Measurements from ENCODE around the gene PLA2G4A.
A peak's percentile ranks its signal among the peaks of the same experiment; 100 is the strongest.

Gene PLA2G4A

GRCh38 chr1:186897008-186897407 is 68.3 kb downstream of the PLA2G4A start:
- DNase-seq (ENCODE audit: low read depth): no peak
- TF ChIP-seq CTCF (IDR thresholded peaks at IDR 0.05; ENCODE audit: low read depth, low read length, missing control alignments): no peak

GRCh38 chr1:186899577-186899976 is 70.8 kb downstream of the PLA2G4A start:
- no peak overlapping the region for H3K4me3 ChIP-seq (ENCODE audit: low read depth, low read length)
- peak; percentile 30 for DNase-seq (ENCODE audit: low read depth)
- TF ChIP-seq CTCF (IDR thresholded peaks at IDR 0.05; ENCODE audit: low read depth, low read length, missing control alignments): no peak

More at GRCh38 chr1:186897008-186897407, 68.3 kb downstream of the PLA2G4A start:
- no peak overlapping the region for H3K4me3 ChIP-seq (ENCODE audit: low read depth, low read length)

GRCh38 chr1:186899977-186900376 is 71.2 kb downstream of the PLA2G4A start:
- no peak for TF ChIP-seq CTCF (IDR thresholded peaks at IDR 0.05; ENCODE audit: low read depth, low read length, missing control alignments)
- DNase-seq (ENCODE audit: low read depth): no peak
- no peak overlapping the region for H3K4me3 ChIP-seq (ENCODE audit: low read depth, low read length)

- H3K4me3 ChIP-seq (ENCODE audit: low read depth, low read length): no peak overlapping the region
- DNase-seq (ENCODE audit: low read depth): no peak
- no peak for TF ChIP-seq CTCF (IDR thresholded peaks at IDR 0.05; ENCODE audit: low read depth, low read length, missing control alignments)
Measured at GRCh38 chr1:186900539-186901237, 71.9 kb downstream of the PLA2G4A start.

- no peak for TF ChIP-seq CTCF (IDR thresholded peaks at IDR 0.05; ENCODE audit: low read depth, low read length, missing control alignments)
- no peak overlapping the region for H3K4me3 ChIP-seq (ENCODE audit: low read depth, low read length)
- no peak for DNase-seq (ENCODE audit: low read depth)
Measured at GRCh38 chr1:186901631-186902030, 72.9 kb downstream of the PLA2G4A start.

- DNase-seq (ENCODE audit: low read depth): no peak
- no peak for TF ChIP-seq CTCF (IDR thresholded peaks at IDR 0.05; ENCODE audit: low read depth, low read length, missing control alignments)
- no peak overlapping the region for H3K4me3 ChIP-seq (ENCODE audit: low read depth, low read length)
Measured at GRCh38 chr1:186903374-186904136, 74.8 kb downstream of the PLA2G4A start.

All from GM12864 (cell line).